ENCODE data around the gene REC114. TPM values are rescaled to one million over a fixed set of nuclear protein-coding genes. Genes with fewer than 3 reads are reported as not detected.
A peak's percentile ranks its signal among the peaks of the same experiment; 100 is the strongest.

Gene REC114
- total and polyA plus RNA-seq, 2 of the 8 experiments (the other 6 are each of a cell fraction or from before 2014, with no cell fraction given), result 0.12 TPM; not detected in 1

GRCh38 chr15:73601451-73602445 lies 158.8 kb downstream of the REC114 start:
- H3K9ac ChIP-seq (replicated peaks in 1 of 4; ENCODE audit: extremely low read depth in 1 of 4, low read depth in 3 of 4, low read length in 3 of 4), result no peak overlapping the region; a peak in 1 of 7 replicates
- H3K36me3 ChIP-seq (ENCODE audit: control insufficient read depth in 2 of 4, insufficient read depth in 4 of 4, low read length in 3 of 4), result no peaks in the 10 kb centered on the region; a peak in 1 of 8 replicates
- H2BK120ac ChIP-seq (replicated peaks; ENCODE audit: low read depth, low read length), result no peak overlapping the region
- peak overlapping the region; percentile 47 to 51 for H3K4me2 ChIP-seq (ENCODE audit: insufficient read depth in 1 of 2, low read depth in 2 of 2, low read length in 2 of 2)
- no peaks in the 10 kb centered on the region for H3K27me3 ChIP-seq (replicated peaks in 1 of 4; ENCODE audit: control insufficient read depth in 3 of 4, extremely low read depth in 1 of 4, insufficient read depth in 3 of 4, low read length in 3 of 4)
- H4K8ac ChIP-seq (ENCODE audit: extremely low read depth, insufficient read depth, low read length), result no peak overlapping the region
- no peak overlapping the region for H3K18ac ChIP-seq (ENCODE audit: extremely low read depth, low read length)
- H3K4ac ChIP-seq (replicated peaks; ENCODE audit: insufficient read length, low read depth, low read length), result no peak overlapping the region
- peaks cover 16 to 32% (median 27%) of the 10 kb centered on the region in 4 experiments for H3K4me1 ChIP-seq (replicated peaks in 1 of 4; ENCODE audit: control insufficient read depth in 3 of 4, insufficient read depth in 4 of 4, low read length in 3 of 4)
- no peaks in the 10 kb centered on the region for H3K9me3 ChIP-seq (ENCODE audit: insufficient read depth in 2 of 2, low read depth in 1 of 2, low read length in 1 of 2)
- no peaks in the 10 kb centered on the region; the same call in 1 of the 2 replicates for H3K23me2 ChIP-seq (ENCODE audit: low read depth, low read length)
- no peak overlapping the region for H2AK5ac ChIP-seq (ENCODE audit: low read depth, low read length)
- H4K91ac ChIP-seq (replicated peaks; ENCODE audit: insufficient read length, low read length), result no peak overlapping the region
- H3K14ac ChIP-seq (ENCODE audit: insufficient read length), result no peak overlapping the region
- peaks cover 12 to 99% of the 10 kb centered on the region in 2 experiments for H3K79me2 ChIP-seq (ENCODE audit: control insufficient read depth in 1 of 2, insufficient read depth in 2 of 2, low read length in 2 of 2)
- H2BK12ac ChIP-seq (ENCODE audit: low read depth, low read length), result no peak overlapping the region
- no peak overlapping the region for H3K23ac ChIP-seq (ENCODE audit: insufficient read length)
- DNase-seq (ENCODE audit: low read depth in 1 of 2, low spot score in 2 of 2), result no peak
- POLR2A ChIA-PET (ENCODE audit: partially characterized antibody), result interaction anchor here (0.9 kb wide), 1 partner anchor 83 kb away, joined by 3 read pairs; the partner anchor contains the start of gene CD276
- FAIRE-seq, result no peak
- H4K20me1 ChIP-seq (replicated peaks in 1 of 2; ENCODE audit: control insufficient read depth in 1 of 2, insufficient read depth in 2 of 2, low read length in 2 of 2), result peaks cover 15 to 40% of the 10 kb centered on the region in 2 experiments
- H4K5ac ChIP-seq (ENCODE audit: insufficient read length, low read depth, low read length), result no peak overlapping the region
- H3K56ac ChIP-seq (replicated peaks; ENCODE audit: insufficient read length, low read depth, low read length), result no peak overlapping the region
- H3K27ac ChIP-seq (ENCODE audit: low read depth, low read length), result no peak overlapping the region
- no peak overlapping the region for H2AFZ ChIP-seq (ENCODE audit: low read length)
- peaks cover 20% of the 10 kb centered on the region for H3K79me1 ChIP-seq (ENCODE audit: low read depth, low read length)
- CTCF ChIA-PET (ENCODE audit: partially characterized antibody), result interaction anchor here (0.8 to 1.9 kb wide), 10 partner anchors 8 to 300 kb away, joined by 3 to 12 read pairs (median 3); no protein-coding TSS in a partner anchor
- 60% methylated on average over 7 of the region's 7 CpGs; no CpG with 5 or more reads in 1 of the 2 experiments for WGBS, 2 experiments (ENCODE audit: extremely low coverage in 1 of 2, insufficient coverage in 1 of 2, insufficient read length in 1 of 2, insufficient replicate concordance in 2 of 2, low coverage in 1 of 2, low lambda C conversion rate in 2 of 2, missing lambda C conversion rate in 1 of 2)
- H2BK5ac ChIP-seq (ENCODE audit: low read depth, low read length), result no peak overlapping the region
- H2BK15ac ChIP-seq (ENCODE audit: low read length), result no peak overlapping the region
- H3K4me3 ChIP-seq (ENCODE audit: extremely low read depth in 1 of 4, insufficient read depth in 2 of 4, low read depth in 3 of 4, low read length in 4 of 4), result peak overlapping the region in 3 of 4 experiments; percentile 1 to 22 (median 7); a peak in 3 of 8 replicates
- H2BK20ac ChIP-seq (ENCODE audit: low read length), result 0 out of 2 replicates have a peak overlapping the region, but pooled peaks have one; percentile 35
- no peak for TF ChIP-seq RXRA (IDR thresholded peaks at IDR 0.05; ENCODE audit: insufficient read depth, low read depth, low read length)
- TF ChIP-seq KDM4A (IDR thresholded peaks at IDR 0.05; ENCODE audit: low read depth, low read length, severe bottlenecking), result no peak
- 0 out of 4 replicates have a peak, but pooled peaks of 1 of the 2 experiments have one; percentile 56 for TF ChIP-seq SIN3A (conservative IDR thresholded peaks at IDR 0.05 in 1 of 2, IDR thresholded peaks at IDR 0.05 in 1 of 2; ENCODE audit: low read depth in 1 of 2, low read length in 2 of 2)
- no peak for TF ChIP-seq TEAD4 (IDR thresholded peaks at IDR 0.05; ENCODE audit: low read depth, low read length)
- no peak for TF ChIP-seq PHF8 (conservative IDR thresholded peaks at IDR 0.05; ENCODE audit: low read depth, low read length)
- no peak for TF ChIP-seq RBBP5 (IDR thresholded peaks at IDR 0.05; ENCODE audit: borderline replicate concordance, low read depth, low read length)
- TF ChIP-seq BACH1 (IDR thresholded peaks at IDR 0.05; ENCODE audit: low read length), result peak; percentile 36; the same call in 1 of the 2 replicates
- TF ChIP-seq CREB1 (IDR thresholded peaks at IDR 0.05), result no peak
- TF ChIP-seq MAFK (IDR thresholded peaks at IDR 0.05; ENCODE audit: low read depth, low read length), result peak; percentile 9; the same call in 1 of the 2 replicates
- TF ChIP-seq NANOG (IDR thresholded peaks at IDR 0.05; ENCODE audit: insufficient read depth, low read depth, low read length, poor library complexity, severe bottlenecking), result no peak
